Fibroblast of lung (primary cell): ENCODE results near the gene NECAB3.

ENCODE experiments used
- CTCF ChIP-seq, 2 donors: IDR thresholded peaks in 1 of 2; conservative IDR thresholded peaks in 1 of 2; 1 replicate in 1 of 2; 2 replicates in 1 of 2; pipeline ENCODE4 v1.5.1; 2011 to 2012; ENCODE audit warnings: low read length in 2 of 2, control low read depth in 1 of 2, inconsistent platforms in 1 of 2, low read depth in 1 of 2, mild to moderate bottlenecking in 1 of 2
- EZH2 ChIP-seq: IDR thresholded peaks from 2 replicates; pipeline ENCODE4 v1.5.1; 2012; ENCODE audit warnings: low read length, control low read depth, mild to moderate bottlenecking; ENCODE audit errors: missing control alignments

GRCh38 chr20:33629533-33629932 lies 44.7 kb downstream of the NECAB3 start:
- no peak for TF ChIP-seq CTCF (conservative IDR thresholded peaks at IDR 0.05 in 1 of 2, IDR thresholded peaks at IDR 0.05 in 1 of 2; ENCODE audit: low read depth in 1 of 2, low read length in 2 of 2)
- no peak for TF ChIP-seq EZH2
